Anterior cingulate cortex (tissue), 58 donors: Measurements from ENCODE around the gene CHTF8.
"Not testable (repeated sequence)": the region's sequence is repeated elsewhere in the genome, so short reads cannot be mapped to it uniquely, and the experiment has no call there.

Experiments used
- DNase-seq, 58 donors: peaks; one replicate each; lab custom pipeline; 2025; lab: John Stamatoyannopoulos, UW

The CHTF8 gene

GRCh38 chr16:69141014-69141413 is 8.6 kb upstream of the CHTF8 start:
- DNase-seq = no peak

- not testable (repeated sequence) for DNase-seq
These were observed 7.1 kb upstream of the CHTF8 start for GRCh38 chr16:69139464-69139863.

GRCh38 chr16:69138608-69139007 is 6.2 kb upstream of the CHTF8 start:
- no peak for DNase-seq

GRCh38 chr16:69133373-69133954 is 1.1 kb upstream of the CHTF8 start:
- DNase-seq = no peak

GRCh38 chr16:69131839-69132423 is 457 bp downstream of the CHTF8 start:
- peak in 40 of 58 donors; percentile 29 to 81 (median 63) for DNase-seq

- DNase-seq = peak in 2 of 58 donors; percentile 12 to 27
These were observed 1.1 kb downstream of the CHTF8 start for GRCh38 chr16:69131167-69131838.

GRCh38 chr16:69130461-69130860 is 1.9 kb downstream of the CHTF8 start:
- DNase-seq = no peak

- DNase-seq = no peak
These were observed 4.3 kb downstream of the CHTF8 start for GRCh38 chr16:69127966-69128510.

- DNase-seq = not testable (repeated sequence)
These were observed 5.6 kb downstream of the CHTF8 start for GRCh38 chr16:69126801-69127200.

GRCh38 chr16:69126221-69126620 is 6.2 kb downstream of the CHTF8 start:
- no peak for DNase-seq

GRCh38 chr16:69124961-69125360 is 7.4 kb downstream of the CHTF8 start:
- DNase-seq = not testable (repeated sequence)

GRCh38 chr16:69124406-69124805 is 8.0 kb downstream of the CHTF8 start:
- not testable (repeated sequence) for DNase-seq

GRCh38 chr16:69123910-69124309 is 8.5 kb downstream of the CHTF8 start:
- peak in 14 of 58 donors; percentile 5 to 52 (median 18) for DNase-seq

- DNase-seq = no peak
These were observed 12.2 kb downstream of the CHTF8 start for GRCh38 chr16:69120096-69120664.

- no peak for DNase-seq
These were observed 12.9 kb downstream of the CHTF8 start for GRCh38 chr16:69119536-69119935.

GRCh38 chr16:69118994-69119393 is 13.4 kb downstream of the CHTF8 start:
- no peak for DNase-seq

GRCh38 chr16:69118468-69118867 is 13.9 kb downstream of the CHTF8 start:
- DNase-seq = no peak

- DNase-seq = no peak
These were observed 15.5 kb downstream of the CHTF8 start for GRCh38 chr16:69116906-69117305.

- no peak for DNase-seq
These were observed 16.0 kb downstream of the CHTF8 start for GRCh38 chr16:69116256-69116875.

- DNase-seq = no peak
These were observed 16.6 kb downstream of the CHTF8 start for GRCh38 chr16:69115837-69116236.

GRCh38 chr16:69115361-69115760 is 17.0 kb downstream of the CHTF8 start:
- no peak for DNase-seq
